NCI-H2081 (cell line): ENCODE results near the gene STAP2.
A peak's percentile ranks its signal among the peaks of the same experiment; 100 is the strongest.

Experiments used
- DNase-seq, 2 experiments: peaks; one replicate each; lab custom pipeline; 2025; lab: John Stamatoyannopoulos, UW

Gene STAP2, protein sequence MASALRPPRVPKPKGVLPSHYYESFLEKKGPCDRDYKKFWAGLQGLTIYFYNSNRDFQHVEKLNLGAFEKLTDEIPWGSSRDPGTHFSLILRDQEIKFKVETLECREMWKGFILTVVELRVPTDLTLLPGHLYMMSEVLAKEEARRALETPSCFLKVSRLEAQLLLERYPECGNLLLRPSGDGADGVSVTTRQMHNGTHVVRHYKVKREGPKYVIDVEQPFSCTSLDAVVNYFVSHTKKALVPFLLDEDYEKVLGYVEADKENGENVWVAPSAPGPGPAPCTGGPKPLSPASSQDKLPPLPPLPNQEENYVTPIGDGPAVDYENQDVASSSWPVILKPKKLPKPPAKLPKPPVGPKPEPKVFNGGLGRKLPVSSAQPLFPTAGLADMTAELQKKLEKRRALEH

DNA sequence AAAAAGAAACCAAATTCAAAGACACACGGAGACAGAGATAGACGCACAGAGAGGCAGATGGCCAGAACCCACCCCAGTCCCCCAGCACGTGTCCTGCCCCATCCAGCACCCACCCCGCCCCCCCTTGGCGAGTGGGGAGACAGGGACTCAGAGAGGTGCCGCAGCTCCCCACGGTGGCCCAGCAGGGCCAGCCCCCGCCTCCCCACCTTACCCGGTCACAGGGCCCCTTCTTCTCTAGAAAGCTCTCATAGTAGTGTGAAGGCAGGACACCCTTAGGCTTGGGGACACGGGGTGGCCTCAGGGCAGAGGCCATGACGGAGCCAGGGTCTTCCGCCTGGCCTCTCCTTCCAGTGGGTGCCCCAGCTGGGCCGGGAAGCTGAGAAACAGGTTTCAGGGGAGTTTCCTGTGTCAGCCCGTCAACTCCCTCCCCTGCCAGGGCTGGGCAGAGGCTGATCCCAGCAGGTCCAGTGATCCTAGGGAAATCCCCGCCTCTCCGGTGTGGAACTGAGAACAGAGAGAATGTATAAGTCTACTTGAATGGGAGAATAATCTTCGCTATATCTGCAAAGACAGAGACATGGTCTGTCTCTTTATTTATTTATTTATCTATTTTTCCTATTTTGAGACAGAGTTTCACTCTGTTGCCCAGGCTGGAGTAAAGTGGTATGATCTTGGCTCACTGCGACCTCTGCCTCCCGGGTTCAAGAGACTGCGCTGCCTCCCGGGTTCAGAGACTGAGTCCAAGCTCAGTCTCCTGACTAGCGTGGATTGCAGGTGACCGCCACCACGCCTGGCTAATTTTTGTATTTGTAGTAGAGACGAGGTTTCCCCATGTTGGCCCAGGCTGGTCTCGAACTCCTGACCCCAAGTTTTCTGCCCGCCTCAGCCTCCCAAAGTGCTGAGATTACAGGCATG lies at the start of gene STAP2:
TSS of gene STAP2 (minus strand) at position 387 of the 915 bp plus-strand sequence. CDS start at position 313, 74 bp downstream.
- DNase-seq, result peak in 1 of 2 experiments; percentile 7

GRCh38 chr19:4386041-4386782 lies 47.6 kb upstream of the STAP2 start:
- DNase-seq, result no peak

GRCh38 chr19:4385291-4386040 lies 46.8 kb upstream of the STAP2 start:
- DNase-seq, result no peak

GRCh38 chr19:4380254-4380727 lies 41.7 kb upstream of the STAP2 start:
- no peak for DNase-seq

GRCh38 chr19:4379383-4380253 lies 41.0 kb upstream of the STAP2 start:
- peak in 1 of 2 experiments; percentile 24 for DNase-seq

GRCh38 chr19:4378886-4379285 lies 40.3 kb upstream of the STAP2 start:
- DNase-seq, result no peak

GRCh38 chr19:4376991-4377781 lies 38.6 kb upstream of the STAP2 start:
- no peak for DNase-seq

DNA sequence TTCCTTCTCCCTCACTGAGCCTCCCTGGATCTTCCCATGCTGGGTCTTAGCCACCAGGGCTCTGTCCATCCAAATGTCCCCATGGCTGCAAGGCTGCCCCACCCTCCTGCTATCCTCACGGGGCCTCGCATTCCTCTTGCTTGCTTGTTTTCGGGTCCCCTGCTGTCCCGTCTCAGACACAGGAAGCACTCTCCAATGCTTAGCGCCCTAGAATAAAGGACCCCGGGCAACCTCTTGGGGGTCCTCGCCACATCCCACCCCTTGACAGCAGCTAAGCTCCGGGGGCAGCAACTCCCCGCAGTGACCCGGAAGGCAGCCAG lies 38.0 kb upstream of the STAP2 start:
- no peak for DNase-seq

DNA sequence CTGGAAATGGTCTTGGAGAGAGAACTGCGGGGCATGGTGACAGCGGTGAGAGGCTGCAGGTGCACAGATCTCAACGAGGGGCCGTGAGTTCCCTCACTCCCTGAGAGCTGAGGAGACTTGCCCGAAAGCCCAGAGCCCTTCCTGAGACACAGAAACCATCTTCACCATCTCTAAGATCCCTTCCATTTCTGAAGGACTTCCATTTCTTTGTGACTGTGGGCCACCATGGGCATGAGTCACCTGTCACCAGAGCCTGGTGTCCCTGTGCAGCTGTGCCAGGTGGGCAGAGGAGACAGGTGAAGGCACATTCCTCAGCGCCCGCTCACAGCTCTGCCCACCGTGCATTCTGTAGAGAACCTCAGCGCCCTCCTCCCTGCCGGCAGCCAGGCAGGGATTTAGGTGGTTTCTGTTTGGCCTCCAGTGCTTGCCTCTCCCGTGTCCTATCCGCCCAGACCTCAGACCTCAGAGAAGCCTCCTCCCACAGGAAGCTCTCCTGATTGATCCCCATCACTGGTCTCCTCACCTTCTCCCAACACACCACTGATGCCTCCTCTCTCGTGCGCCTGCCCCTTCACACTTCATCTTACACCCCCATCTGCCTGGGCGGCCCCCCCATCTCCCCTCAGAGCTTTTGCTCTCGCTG lies 37.5 kb upstream of the STAP2 start:
- DNase-seq, result no peak

DNA sequence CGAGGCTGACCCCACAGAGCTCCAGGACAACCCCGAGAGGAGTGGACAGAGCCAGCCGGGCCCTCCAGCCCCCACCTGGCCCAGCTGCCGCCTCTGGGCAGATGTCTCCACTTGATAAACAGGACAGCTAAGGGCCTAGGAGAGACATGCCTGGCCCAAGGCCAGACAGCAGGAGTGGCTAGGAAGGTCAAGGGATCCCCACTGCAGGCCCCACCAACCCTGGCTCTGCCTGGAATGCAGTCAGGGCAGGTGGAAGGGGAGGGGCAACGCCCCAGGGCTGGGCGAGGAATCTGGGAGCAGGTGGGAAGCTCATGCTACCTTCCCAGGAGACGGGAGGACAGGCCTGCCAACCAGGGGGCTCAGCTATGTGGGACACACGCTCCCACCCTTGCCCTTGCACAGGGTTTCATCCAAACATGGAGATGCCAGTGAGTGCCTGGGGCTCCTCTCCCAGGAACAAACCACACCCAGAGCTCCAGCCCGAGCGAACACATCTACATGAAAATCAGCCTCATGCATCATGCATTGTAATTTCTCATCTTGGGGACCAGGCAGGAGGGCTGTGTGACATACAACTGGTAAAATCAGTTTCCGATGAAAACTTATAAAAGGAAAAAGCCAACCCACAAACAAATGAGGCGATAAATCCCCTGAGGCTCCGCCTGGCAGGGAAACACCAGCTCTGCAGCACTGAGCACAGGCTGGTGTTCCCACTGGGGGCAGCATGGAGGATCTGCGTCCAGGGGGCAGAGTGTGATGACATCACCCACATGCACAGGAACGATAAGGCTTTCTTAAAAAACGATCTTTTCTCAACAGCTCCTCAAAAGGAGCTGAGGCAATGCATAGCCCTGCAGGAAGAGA lies 36.8 kb upstream of the STAP2 start:
- no peak for DNase-seq

GRCh38 chr19:4374498-4375163 lies 36.0 kb upstream of the STAP2 start:
- DNase-seq, result no peak

- DNase-seq, result no peak
Observed at GRCh38 chr19:4373601-4374497, 35.2 kb upstream of the STAP2 start.

DNA sequence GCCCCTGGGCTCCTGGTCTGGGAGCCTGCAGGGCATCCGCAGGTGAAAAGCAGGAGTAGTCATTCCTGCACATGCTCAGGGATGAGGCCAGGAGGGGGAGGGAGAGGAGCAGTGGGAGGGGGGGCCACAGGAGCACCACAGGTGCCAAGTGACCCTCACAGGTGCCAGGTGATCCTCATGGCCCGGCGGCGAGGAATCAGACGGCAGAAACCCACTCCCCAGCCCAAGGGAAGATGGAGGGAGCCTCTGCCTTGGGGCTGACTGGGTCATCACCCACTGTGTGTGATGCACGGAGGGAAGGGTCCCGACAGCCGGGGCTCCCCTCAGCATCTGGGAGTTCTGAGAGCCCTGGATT lies 34.4 kb upstream of the STAP2 start:
- no peak for DNase-seq

- DNase-seq, result no peak
Observed at GRCh38 chr19:4372165-4373012, 33.8 kb upstream of the STAP2 start.

GRCh38 chr19:4371247-4372164 lies 32.9 kb upstream of the STAP2 start:
- DNase-seq, result no peak
